ENCODE results near the gene SLC9A5. TPM values are rescaled to one million over a fixed set of nuclear protein-coding genes. Genes with fewer than 3 reads are reported as not detected.

The SLC9A5 gene
- polyA plus RNA-seq, 3 donors, result 1.0 TPM; not detected in 2

- H4K20me1 ChIP-seq (ENCODE audit: insufficient read depth, low read length), result peaks cover 3% of the 10 kb centered on the region
- TF ChIP-seq, protein P1, sequence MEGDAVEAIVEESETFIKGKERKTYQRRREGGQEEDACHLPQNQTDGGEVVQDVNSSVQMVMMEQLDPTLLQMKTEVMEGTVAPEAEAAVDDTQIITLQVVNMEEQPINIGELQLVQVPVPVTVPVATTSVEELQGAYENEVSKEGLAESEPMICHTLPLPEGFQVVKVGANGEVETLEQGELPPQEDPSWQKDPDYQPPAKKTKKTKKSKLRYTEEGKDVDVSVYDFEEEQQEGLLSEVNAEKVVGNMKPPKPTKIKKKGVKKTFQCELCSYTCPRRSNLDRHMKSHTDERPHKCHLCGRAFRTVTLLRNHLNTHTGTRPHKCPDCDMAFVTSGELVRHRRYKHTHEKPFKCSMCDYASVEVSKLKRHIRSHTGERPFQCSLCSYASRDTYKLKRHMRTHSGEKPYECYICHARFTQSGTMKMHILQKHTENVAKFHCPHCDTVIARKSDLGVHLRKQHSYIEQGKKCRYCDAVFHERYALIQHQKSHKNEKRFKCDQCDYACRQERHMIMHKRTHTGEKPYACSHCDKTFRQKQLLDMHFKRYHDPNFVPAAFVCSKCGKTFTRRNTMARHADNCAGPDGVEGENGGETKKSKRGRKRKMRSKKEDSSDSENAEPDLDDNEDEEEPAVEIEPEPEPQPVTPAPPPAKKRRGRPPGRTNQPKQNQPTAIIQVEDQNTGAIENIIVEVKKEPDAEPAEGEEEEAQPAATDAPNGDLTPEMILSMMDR (IDR thresholded peaks at IDR 0.05), result no peak
- Mint-ChIP-seq H3K4me3 (no peak overlapping the region), H3K9me3 (peaks cover 0 to 2% (median 0%) of the 10 kb centered on the region in 7 donors), H3K4me1 (no peaks in the 10 kb centered on the region), H3K27me3 (ENCODE audit: low read depth in 3 of 3) (peaks cover 0 to 9% (median 5%) of the 10 kb centered on the region in 3 donors), H3K36me3 (peaks cover 19 to 41% of the 10 kb centered on the region in 2 donors), H3K27ac (no peak overlapping the region)
- no peaks in the 10 kb centered on the region for H3K9me3 ChIP-seq (replicated peaks in 1 of 2; ENCODE audit: control insufficient read depth in 1 of 2, insufficient read depth in 1 of 2, low read length in 2 of 2)
- no peaks in the 10 kb centered on the region for H3K27me3 ChIP-seq (ENCODE audit: control insufficient read depth in 2 of 2, insufficient read depth in 2 of 2, low read length in 2 of 2)
- peak overlapping the region in 1 of 2 donors; percentile 12 for H3K27ac ChIP-seq (ENCODE audit: low read depth in 1 of 2, low read length in 2 of 2)
- H3K4me3 ChIP-seq (replicated peaks in 1 of 3; ENCODE audit: low read depth in 2 of 3, low read length in 3 of 3), result no peak overlapping the region
- DNase-seq, result no peak
- H3K79me2 ChIP-seq (ENCODE audit: insufficient read depth, low read length), result no peaks in the 10 kb centered on the region
- H3K9ac ChIP-seq (ENCODE audit: insufficient read depth, low read length, poor library complexity, severe bottlenecking), result no peak overlapping the region
- H3K36me3 ChIP-seq (replicated peaks in 1 of 2; ENCODE audit: control insufficient read depth in 1 of 2, insufficient read depth in 2 of 2, low read length in 2 of 2), result peaks cover 22 to 35% of the 10 kb centered on the region in 2 donors
- H3K4me1 ChIP-seq (ENCODE audit: control insufficient read depth in 1 of 2, insufficient read depth in 2 of 2, low read length in 2 of 2), result no peaks in the 10 kb centered on the region
- no peak overlapping the region for H2AFZ ChIP-seq (ENCODE audit: insufficient read depth, low read depth, low read length, poor library complexity, severe bottlenecking)
- intact Hi-C loops (cut with micrococcal nuclease), result no loop called here
- WGBS (ENCODE audit: insufficient coverage), result 91% methylated on average over 21 of the region's 21 CpGs
- H3K4me2 ChIP-seq (replicated peaks; ENCODE audit: extremely low read depth, low read length, poor library complexity, severe bottlenecking), result no peak overlapping the region
Observed at GRCh38 chr16:67207249-67208091, 41.3 kb upstream of the SLC9A5 start.

DNA sequence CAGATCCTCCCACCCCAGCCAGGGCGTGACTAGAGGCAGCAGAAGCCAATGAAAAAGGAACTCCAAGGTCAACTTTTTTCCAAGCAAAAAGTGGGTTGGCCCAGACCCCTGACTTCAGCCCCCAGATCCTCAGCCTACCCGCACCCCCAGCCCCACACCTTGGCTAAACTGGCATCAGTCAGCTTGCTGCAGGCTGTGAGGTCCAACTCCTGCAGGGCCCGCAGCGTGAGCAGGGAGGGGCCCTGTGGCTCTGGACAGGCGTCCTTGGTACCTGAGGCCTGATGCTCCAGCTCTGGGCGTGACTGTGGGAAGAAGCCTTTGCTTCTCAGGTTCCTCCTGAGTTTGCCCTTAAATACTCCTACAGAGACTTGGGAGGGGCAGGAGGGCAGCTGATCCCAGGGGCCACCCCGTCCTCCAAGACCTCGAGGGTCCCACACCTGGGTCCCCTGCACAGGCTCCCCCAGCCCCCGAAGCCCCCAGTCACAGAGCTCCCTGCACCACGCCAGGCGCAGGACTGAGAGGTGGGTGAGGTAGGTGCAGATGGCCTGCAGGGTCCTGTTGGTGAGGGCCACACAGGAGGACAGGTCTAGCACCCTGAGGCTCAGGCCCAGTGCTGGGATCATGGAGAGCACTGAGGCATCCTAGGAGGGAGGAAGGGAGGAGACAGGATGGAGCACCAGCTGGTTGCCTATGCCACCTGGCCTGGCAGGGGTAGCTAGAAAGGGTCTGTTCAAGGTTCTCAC lies 40.5 kb upstream of the SLC9A5 start:
- TF ChIP-seq, protein P1 (IDR thresholded peaks at IDR 0.05), result no peak
- H3K9me3 Mint-ChIP-seq, result peaks cover 0 to 2% (median 0%) of the 10 kb centered on the region in 7 donors
- H3K9me3 ChIP-seq (replicated peaks in 1 of 2; ENCODE audit: control insufficient read depth in 1 of 2, insufficient read depth in 1 of 2, low read length in 2 of 2), result no peaks in the 10 kb centered on the region
- H3K9ac ChIP-seq (ENCODE audit: insufficient read depth, low read length, poor library complexity, severe bottlenecking), result no peak overlapping the region
- no peaks in the 10 kb centered on the region for H3K27me3 ChIP-seq (ENCODE audit: control insufficient read depth in 2 of 2, insufficient read depth in 2 of 2, low read length in 2 of 2)
- no peak overlapping the region for H2AFZ ChIP-seq (ENCODE audit: insufficient read depth, low read depth, low read length, poor library complexity, severe bottlenecking)
- H3K4me3 Mint-ChIP-seq, result no peak overlapping the region
- peak overlapping the region in 1 of 2 donors; percentile 12 for H3K27ac ChIP-seq (ENCODE audit: low read depth in 1 of 2, low read length in 2 of 2)
- peaks cover 13 to 26% of the 10 kb centered on the region in 2 donors for H3K36me3 ChIP-seq (replicated peaks in 1 of 2; ENCODE audit: control insufficient read depth in 1 of 2, insufficient read depth in 2 of 2, low read length in 2 of 2)
- H3K4me1 ChIP-seq (ENCODE audit: control insufficient read depth in 1 of 2, insufficient read depth in 2 of 2, low read length in 2 of 2), result no peaks in the 10 kb centered on the region
- H3K4me2 ChIP-seq (replicated peaks; ENCODE audit: extremely low read depth, low read length, poor library complexity, severe bottlenecking), result no peak overlapping the region
- WGBS (ENCODE audit: insufficient coverage), result 90% methylated on average over 4 of the region's 11 CpGs
- peaks cover 6% of the 10 kb centered on the region for H3K4me1 Mint-ChIP-seq
- H3K27ac Mint-ChIP-seq, result peak overlapping the region in 1 of 7 donors; percentile 41
- intact Hi-C loops (cut with micrococcal nuclease), result no loop called here
- no peaks in the 10 kb centered on the region for H3K79me2 ChIP-seq (ENCODE audit: insufficient read depth, low read length)
- no peak for DNase-seq
- H3K27me3 Mint-ChIP-seq (ENCODE audit: low read depth in 3 of 3), result peaks cover 0 to 9% (median 5%) of the 10 kb centered on the region in 3 donors
- H4K20me1 ChIP-seq (ENCODE audit: insufficient read depth, low read length), result peaks cover 3% of the 10 kb centered on the region
- H3K36me3 Mint-ChIP-seq, result peaks cover 14 to 35% of the 10 kb centered on the region in 2 donors
- H3K4me3 ChIP-seq (replicated peaks in 1 of 3; ENCODE audit: low read depth in 2 of 3, low read length in 3 of 3), result no peak overlapping the region
